GM19397 (cell line): ENCODE results near the gene TINAGL1.
"Not testable (repeated sequence)": the region's sequence is repeated elsewhere in the genome, so short reads cannot be mapped to it uniquely, and the experiment has no call there.

Experiments
- ATAC-seq: cut with Tn5 transposase; IDR thresholded peaks from one replicate; pipeline ENCODE4 v1.9.1; 2021; ENCODE audit warnings: mild to moderate bottlenecking, moderate library complexity; ENCODE audit not compliant: unreplicated experiment

TINAGL1 gene

DNA sequence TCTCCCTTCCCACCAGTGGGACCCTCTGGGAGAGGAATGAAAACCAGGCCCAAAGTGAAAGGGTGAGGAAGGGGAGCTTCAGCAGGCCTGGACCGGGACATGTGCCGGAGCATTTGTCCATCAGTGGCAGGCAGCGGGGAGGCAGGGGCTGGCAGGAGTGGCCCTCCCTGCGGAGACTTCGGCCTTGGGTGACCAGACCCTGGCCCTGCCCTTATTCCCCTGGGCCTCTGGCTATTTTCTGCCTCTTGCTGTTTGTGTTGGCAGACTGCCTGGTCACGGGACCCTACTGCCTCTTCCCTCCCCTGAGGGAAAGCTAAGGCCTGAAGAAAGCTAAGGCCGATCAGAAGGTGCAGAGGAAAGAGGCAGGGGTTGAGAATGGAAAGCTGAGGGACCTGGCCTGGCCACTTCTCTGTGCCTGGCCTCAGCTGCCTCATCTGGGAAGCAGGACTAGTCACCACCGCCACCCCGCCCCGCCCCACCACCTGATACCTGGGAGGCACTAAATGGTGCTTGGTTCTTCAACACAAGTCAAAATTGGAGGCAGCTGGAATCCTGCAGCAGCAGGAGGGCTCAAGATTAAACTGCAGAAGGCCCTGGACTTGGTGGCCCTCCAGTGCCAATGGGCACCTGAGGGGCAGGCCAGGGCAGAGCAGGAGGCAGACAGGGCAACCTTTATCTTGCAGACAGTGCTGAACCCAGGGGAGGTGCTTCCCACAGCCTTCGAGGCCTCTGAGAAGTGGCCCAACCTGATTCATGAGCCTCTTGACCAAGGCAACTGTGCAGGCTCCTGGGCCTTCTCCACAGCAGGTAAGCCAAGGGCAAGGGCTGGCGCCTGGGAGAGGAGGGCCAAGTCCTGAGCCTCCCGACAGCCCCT is 7.9 kb downstream of the TINAGL1 start:
- no peak for ATAC-seq

DNA sequence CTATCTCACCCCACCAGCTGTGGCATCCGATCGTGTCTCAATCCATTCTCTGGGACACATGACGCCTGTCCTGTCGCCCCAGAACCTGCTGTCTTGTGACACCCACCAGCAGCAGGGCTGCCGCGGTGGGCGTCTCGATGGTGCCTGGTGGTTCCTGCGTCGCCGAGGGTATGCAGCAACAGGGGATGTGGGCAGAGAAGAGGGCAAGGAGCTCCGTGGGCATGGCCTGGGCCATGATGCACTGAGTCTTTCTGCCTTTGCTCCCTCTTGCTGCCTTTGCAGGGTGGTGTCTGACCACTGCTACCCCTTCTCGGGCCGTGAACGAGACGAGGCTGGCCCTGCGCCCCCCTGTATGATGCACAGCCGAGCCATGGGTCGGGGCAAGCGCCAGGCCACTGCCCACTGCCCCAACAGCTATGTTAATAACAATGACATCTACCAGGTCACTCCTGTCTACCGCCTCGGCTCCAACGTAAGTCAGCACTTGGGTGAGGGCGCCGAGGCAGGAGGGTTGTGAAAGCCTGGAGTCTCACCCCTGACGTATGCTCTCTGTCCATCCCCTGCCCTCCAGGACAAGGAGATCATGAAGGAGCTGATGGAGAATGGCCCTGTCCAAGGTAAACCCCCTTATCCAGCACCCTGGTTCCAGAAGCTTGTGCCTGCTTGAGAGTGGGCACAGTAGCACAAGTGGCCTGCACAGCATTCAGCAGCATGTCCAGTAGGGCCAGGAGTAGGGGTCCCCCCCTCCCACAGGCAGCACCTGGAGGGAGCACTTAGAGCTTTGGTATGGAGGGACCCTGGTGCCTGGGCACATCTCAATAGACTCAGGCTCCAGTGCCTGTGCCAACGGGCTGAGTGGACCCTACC is 8.8 kb downstream of the TINAGL1 start:
- ATAC-seq, result no peak

DNA sequence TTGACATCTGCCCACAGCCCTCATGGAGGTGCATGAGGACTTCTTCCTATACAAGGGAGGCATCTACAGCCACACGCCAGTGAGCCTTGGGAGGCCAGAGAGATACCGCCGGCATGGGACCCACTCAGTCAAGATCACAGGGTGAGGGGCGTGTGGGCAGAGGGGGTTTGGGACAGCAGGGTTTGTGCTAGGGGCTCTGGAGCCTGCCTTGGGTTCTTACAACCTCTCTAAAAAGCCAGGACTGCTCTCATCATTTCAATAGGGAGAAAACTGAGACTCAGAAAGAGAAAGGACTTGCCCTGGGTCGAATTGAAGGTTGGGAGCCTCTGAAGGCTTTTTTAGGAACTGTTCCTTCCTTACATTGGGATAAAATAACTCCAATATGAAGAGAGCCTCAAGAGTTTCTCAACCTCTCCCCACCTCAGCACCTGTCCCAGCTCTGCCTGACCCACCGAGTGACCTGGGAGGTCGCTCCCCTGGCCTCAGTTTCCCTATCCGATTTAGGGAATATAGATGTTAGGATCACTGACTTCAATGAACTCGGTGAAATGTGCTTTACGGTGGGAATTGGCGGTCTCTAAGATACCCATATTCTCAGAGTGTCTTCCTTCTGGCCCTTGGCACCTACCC is 9.5 kb downstream of the TINAGL1 start:
- ATAC-seq, result no peak

DNA sequence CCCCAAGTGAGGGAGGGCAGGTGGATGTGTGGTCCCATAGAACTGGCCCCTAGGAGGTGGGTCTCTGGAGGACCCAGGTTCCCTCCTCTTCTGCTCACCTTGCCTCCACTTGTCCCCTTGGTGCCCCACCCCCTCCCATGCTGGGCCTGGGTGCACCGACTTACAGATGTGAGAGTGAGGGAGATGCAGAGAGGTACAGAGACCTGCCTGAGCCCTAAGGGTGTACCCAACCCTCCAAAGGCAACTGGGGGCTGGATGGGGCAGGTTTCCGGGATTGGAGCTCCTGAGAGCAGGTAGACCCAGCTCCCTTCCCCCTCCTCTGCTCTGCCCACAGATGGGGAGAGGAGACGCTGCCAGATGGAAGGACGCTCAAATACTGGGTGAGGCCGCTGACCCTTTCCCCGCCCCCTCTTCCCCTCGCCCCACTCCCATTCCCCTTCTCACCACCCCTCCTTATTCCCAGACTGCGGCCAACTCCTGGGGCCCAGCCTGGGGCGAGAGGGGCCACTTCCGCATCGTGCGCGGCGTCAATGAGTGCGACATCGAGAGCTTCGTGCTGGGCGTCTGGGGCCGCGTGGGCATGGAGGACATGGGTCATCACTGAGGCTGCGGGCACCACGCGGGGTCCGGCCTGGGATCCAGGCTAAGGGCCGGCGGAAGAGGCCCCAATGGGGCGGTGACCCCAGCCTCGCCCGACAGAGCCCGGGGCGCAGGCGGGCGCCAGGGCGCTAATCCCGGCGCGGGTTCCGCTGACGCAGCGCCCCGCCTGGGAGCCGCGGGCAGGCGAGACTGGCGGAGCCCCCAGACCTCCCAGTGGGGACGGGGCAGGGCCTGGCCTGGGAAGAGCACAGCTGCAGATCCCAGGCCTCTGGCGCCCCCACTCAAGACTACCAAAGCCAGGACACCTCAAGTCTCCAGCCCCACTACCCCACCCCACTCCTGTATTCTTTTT is 10.3 kb downstream of the TINAGL1 start:
- no peak for ATAC-seq

- ATAC-seq, result not testable (repeated sequence)
Observed at GRCh38 chr1:31587328-31587699, 11.0 kb downstream of the TINAGL1 start.

- no peak for ATAC-seq
Observed at GRCh38 chr1:31587720-31588423, 11.6 kb downstream of the TINAGL1 start.

- no peak for ATAC-seq
Observed at GRCh38 chr1:31588751-31589515, 12.6 kb downstream of the TINAGL1 start.

DNA sequence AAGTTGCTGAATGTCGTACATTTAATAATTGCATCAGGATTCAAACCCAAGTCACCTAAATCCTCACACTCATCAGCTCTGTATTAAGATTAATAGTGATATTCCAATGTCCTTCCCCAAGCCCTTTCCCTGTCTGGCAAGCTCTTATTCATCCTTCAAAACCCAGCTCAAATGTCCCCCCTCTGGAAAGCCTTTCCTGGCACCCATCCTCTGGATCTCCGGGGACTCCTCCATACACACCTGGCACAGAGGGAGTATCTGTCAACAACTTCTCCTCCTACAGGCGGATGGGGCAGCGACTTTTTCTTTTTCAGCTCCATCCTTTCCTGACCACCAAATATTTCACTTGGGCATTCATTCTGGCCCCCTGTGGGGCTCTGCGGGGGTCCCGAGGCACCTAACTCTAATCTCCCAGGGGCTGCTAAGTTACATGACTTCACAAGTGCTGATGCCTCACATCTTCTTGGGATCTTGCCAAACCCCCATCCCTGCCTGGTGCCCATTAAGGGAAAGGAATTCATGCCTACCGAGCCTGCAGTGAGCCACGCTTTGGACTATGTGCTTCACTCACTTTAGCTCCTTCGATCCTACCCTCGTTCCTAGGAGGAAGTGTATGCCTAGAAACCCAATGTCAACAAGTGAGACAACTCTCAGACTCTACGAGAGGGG is 15.2 kb downstream of the TINAGL1 start:
- no peak for ATAC-seq

GRCh38 chr1:31592132-31592531 is 15.8 kb downstream of the TINAGL1 start:
- no peak for ATAC-seq

GRCh38 chr1:31593136-31593665 is 16.9 kb downstream of the TINAGL1 start:
- ATAC-seq, result no peak

- no peak for ATAC-seq
Observed at GRCh38 chr1:31593770-31594632, 17.7 kb downstream of the TINAGL1 start.

DNA sequence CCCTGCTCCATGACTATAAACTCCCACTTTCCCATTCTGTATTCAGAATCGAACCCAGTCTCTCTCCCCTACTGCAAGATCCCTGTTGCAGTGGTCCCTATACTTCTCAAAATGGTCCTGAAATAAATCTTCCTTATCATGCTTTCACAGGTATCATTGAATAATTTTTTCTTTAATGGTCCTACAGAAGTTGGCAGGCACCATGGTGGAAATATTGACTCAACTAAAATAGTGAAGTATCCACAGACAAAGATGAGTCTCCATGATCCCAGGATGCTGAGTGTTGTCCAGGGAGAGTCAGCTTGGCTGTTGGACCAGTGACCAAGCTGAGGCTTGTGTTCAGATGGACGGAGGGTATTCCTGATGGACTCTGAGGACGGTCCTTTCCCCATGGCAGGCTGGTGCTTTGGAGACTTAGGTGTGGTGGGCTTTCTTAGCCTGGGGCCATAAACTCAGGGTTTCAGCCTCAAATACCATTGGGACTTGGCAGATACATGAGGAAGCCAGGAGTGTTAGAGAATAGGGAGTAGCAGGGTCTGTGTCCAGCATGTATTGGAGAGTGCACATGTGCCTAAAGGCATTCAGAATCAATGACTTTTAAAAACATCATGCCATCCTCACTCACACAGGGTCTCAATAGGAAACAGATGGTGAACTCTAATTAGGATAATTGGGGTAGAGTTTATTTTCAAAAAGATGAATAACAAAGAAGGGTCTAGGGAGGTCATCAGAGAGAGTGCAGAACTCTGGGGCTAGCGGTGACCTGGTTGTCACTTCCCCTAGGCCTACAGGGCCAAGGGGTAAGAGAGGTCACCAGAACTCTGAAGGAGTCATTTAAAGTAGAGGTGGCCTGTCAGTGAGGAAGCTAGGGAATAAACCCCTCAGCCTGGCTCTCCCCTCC is 19.8 kb downstream of the TINAGL1 start:
- no peak for ATAC-seq

DNA sequence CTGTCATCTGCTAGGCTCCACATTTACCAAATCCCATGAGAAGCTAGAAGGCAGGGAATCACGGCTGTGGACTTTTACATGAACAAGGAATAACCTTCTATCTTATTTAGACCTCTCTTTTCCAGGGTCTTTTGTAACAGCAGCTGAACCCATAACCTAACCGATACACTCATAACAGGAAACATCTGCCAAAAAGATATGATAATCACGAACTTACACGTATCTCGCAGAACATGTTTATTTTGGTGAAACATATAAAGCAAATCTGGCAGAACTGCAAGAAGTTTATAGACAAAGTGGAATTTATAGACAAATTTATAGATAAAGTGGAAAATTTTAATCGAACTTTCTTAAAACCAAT is 20.4 kb downstream of the TINAGL1 start:
- ATAC-seq, result no peak

DNA sequence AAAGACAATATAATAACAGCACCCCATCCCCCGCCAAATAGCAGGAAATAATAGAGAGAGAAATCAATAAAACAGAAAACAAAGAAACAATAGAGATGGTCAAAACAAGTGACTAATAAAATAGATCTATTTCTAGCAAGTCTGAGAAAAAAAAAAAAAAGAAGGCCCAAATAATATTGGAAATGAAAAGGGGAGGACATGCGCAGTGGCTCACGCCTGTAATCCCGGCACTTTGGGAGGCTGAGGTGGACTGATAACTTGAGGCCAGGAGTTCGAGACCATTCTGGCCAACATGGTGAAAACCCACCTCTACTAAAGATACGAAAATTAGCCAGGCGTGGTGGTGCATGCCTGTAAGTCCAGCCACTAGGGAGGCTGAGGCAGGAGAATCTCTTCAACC is 22.7 kb downstream of the TINAGL1 start:
- no peak for ATAC-seq

- no peak for ATAC-seq
Observed at GRCh38 chr1:31600641-31601040, 24.3 kb downstream of the TINAGL1 start.

DNA sequence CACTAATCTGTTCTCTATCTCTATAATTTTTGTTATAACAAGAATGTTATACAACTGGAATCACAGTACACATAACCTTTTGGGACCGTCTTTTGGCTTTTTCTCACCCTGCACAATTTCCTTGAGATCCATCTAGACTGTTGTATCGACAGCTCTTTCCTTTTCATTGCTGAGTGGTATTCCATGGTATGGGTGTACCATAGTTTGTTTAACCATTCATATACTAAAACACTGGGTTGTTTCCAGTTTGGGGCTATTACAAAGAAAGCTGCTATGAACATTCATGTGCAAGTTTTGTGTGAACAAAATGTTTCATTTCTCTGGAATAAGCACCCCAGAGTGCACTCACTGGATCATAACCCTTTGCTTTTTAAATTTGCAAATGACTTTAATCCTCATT is 25.8 kb downstream of the TINAGL1 start:
- ATAC-seq, result no peak
